Central memory CD4-positive, alpha-beta T cell (primary cell): ENCODE measurements around the gene FOXO3.

ENCODE experiments used
- DNase-seq: peaks from one replicate; pipeline ENCODE4 v3.0.0; 2022

Gene FOXO3

DNA sequence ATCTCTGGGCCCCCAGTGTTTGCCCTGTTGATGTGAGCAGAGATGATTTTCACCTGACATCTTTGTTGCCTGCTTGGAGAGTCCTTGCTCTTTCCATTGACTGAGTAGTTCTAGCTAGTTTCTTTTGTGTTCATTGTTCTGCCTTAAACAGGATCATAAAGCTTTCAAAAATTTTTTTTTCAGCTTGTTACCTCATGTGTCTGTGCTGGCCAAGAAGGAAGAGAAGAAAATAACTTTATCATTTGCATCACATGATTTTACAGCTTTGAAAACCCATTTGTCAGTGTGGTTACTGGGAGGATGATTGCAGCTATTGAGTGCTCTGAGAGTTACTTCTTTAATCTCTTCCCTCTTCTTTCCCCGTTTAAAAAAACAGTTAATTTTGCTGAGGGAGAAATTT, 16.0 kb downstream of the FOXO3 start:
- no peak for DNase-seq

DNA sequence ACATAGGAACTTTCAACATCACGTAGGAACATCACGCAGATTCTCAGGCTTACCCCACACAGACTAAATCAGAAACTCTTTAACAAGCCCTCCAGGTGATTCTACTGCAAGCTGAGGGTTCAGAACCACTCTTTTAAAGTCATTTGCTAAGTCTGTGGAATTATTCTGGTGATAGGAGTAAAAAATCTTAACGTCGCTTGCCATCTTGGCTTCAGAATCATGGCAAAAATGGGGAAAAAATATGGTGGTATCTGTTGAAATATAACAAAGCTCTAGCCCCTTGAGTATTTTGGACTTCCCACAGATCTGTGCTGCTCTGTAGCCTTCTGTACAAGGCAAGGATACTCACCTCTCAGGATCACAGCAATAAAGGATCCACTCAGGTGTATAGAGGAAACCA, 17.4 kb downstream of the FOXO3 start:
- DNase-seq = no peak

DNA sequence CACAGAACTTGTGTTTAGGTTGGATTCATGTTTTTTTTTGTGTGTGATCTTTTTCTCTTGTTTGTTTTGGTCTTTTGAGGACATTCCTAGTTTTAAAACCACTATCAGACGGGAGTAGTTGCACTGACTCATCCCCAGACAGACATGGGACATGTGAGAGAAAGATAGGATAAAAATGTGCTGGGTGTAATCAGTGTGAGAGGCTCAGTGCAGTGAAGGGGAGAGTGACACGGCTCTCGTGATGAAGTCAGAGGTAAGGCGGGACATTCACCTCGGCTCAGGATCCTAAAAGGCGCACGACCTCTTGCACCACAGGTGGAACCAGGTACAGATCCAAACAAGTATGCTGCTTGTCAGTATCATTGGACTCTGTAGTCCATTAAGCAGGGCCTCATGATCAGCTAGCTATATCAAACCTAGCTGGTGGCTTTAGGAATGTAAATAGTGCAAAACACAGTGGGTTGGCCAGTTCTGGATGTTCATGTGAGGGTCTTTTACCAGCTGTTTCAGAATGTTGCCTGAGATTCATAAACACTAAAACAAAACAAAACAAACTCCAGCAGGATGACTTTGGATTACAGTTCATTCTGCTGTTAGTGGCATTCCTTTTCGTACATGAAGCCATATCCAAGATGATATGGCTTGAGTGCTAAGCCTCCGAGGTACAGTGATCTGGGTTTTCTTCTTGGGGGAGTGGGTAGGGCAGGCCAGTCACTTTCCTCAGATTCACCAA, 18.0 kb downstream of the FOXO3 start:
- no peak for DNase-seq

DNA sequence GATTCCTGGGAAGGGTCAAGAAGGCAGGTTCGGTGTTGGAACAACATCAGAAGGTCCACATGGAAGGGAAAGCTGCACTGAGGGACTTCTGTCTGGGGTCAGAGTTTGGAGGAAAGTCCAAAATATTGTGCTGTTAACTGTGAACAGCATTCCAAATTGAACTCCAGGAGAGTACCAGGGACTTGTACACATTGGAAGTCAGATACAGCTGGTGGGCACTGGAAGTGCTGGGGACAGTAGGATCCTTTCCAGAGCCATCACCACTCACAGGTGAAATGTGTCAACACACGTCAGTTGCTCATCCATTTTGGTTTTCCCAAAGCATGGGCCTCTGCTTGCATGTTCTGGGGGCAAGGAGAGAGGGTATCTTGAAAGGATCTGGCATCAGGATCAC, 18.6 kb downstream of the FOXO3 start:
- no peak for DNase-seq

DNA sequence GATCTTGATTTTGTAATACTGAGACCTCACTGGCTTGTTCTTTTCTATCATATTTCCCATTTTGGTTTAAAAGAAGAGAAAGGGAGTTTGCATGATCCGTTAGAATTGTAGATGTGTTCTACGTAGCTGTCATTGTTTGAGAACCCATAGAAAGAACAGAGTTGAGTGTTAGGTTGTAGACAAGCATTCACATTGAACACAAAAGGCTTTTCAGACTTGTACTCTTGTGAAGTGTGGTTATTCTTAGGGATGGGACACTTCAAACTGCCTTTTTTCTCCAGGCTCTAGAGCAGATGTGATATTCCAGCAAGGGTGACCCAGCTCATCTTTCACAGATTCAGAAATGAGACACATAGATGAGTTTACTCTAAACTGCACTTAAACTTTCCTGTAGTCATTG, 19.9 kb downstream of the FOXO3 start:
- no peak for DNase-seq

DNA sequence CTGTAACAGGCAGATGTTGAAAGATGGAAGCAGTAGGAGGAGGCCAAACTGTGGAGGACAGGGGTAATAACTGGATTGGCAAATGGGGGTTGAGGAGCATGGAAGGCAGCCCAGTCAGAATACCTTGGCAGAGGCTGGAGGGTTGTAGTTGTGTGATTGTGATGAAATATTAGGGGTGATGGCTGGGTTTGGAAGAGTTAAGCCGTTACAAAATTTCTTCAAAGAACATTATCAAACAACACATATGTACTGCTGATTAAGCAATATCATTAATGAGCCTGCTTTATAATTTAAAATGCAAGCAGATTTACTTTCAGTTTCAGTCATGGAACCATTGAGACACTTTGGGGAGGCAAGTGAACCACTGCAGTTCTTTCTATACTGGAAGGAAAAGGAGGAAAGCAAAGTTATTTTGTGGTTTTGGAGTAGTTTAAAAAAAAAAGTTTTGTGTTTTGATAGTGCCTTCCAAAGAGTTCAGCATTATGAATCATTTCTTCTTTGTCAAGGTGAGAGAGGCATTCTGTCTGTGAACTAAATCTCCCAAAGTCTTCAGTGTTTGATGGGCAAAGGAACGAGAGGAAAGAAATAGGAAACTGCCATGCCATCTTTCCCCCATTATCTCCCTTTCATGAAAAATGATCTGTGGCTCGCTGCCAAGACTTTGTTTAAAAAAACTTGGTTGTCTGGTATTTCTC, 20.7 kb downstream of the FOXO3 start:
- peak; percentile 15 for DNase-seq

DNA sequence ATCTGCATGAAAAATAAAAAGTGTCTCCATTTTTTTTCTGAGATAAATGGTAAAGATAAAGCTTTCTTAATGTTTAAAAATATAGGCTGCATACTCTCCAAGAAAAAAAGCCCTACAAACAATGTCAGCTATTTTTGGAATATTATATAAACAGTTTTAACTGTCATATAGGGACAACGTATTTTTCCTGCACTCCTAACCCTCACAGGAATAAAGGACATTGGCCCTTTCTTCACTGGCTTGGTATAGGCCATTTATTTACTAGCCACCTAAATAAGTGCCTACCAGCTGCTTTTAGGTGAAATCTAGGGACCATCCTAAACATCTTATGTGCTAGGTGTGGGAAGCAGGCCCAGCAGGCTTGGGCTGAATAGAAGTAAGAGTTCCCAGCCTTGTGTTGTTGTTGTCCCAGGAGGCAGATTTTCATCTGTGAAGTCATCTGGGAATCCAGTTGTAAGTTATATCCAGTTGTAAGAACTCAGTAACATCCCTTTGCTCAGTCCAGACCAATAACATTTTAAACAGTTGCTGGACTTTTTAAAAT, 21.3 kb downstream of the FOXO3 start:
- DNase-seq = no peak

DNA sequence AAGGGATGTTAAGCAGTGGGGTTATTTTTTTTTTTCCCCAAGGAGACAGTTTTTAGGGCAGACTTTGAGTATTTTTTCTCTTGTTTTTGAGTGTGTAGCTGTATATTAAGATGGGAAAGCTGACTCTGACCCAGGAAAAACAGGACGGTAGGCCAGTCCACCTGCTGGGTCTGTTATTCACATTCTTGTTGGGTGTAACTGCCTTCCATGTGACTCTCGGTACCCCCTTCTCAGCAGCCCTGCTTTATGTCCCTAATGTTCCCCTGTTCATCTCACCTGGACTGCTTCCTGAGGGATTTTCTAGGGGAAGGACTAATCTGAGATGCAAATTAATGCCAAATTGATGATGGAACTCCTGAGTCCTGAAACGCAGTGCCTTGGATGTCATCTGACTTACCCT, 21.9 kb downstream of the FOXO3 start:
- DNase-seq = no peak

DNA sequence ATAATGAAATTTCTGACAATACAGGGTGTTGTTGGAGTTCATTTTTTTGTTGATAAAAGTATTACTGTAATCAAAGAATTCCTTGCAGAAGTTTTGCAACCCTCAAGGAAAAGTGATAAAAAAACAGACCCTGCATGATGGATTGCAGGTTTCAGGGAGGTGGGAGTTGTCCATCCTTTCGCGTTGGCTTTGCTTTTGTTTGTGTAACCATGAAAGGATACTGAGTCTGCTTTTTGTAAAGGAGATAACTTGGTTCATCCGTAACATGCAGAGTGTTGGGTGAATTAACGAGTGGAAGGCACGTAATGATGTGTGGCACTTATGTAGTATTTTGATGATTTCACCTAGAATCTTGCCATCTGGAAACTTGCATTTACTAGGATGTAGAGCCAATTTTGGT, 23.6 kb downstream of the FOXO3 start:
- DNase-seq = no peak

DNA sequence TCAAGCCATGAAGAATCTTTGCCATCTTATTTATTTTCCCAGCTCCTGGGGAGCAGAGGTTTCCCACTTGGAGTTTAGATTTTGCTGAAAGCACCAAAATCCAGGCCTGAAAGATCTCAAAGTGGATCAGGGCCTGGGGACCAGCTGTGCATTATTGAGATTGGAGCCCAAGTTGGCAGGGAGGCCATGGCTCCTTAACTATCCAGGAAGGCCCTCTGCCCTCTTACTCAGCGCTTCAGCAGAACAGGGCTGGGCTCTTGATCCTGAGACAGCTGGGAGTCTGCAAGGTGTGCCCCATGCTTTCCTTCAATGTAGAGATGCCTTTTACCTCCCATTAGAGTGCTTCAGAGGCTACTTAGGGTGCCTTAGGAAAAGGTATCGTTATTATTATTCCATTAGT, 24.6 kb downstream of the FOXO3 start:
- no peak for DNase-seq

DNA sequence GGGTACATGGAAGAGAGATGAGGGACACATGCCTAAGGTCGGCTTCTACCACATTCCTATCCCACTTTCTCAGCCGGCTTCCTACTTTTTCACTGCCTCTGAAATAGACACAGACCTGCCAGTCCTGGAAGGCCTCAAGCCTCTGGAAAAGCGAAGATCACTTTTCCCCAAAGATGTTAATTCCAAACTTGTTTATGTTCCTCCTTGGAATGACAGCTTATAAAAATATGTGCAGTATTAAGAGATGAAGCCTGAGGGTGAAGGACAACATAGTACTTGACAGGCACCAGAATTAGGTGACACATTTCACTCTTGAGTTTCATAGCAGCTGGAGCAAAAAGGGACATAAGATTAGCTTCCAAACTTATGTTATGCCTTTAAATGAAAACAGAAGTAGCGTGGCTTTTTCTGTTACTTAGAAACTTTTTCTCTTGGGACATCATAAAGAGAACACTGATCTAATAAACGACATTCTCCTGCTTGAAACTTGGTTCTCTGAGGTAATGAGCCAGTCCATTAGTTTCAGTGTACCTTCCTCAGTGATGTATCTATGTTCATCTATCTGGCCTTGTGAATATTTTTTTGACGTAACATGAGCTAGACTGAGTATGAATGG, 25.3 kb downstream of the FOXO3 start:
- no peak for DNase-seq

DNA sequence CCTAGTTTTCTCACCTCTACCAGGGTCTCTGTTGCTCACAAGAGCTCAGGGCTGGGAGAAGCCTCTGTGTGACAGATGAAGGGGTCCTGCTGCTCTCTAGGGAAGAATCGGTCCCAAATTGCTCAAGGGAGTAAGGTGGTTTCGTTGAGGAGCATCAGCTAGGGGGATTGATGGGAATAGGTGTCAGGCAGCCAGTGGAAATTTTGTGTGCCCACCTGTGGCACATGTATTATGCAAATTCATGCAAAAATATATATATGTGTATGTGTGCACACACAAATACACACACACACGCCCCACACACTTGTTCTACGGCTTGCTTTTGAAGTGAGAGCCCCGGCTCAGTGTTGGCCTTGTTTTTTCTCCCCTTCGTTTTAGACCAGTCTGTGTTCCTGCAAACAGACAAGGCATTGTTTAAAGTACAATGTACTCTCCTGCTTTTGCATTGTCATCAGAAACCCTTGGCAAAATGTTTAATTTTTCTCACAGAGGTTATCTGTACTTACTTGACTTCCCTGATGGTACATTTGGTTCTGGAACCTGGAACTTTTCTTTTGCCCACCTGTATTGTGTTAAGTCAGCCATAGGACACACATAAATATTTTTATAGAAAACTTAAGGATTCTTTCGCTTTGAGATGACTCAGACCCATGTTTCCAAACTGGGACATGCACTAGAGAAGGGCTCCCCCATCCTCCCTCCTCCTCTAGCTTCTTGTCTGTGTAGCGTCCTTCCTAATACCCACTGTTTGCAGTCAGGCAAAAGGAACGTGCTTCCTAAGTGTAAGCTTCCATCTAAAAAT, 26.7 kb downstream of the FOXO3 start:
- no peak for DNase-seq

DNA sequence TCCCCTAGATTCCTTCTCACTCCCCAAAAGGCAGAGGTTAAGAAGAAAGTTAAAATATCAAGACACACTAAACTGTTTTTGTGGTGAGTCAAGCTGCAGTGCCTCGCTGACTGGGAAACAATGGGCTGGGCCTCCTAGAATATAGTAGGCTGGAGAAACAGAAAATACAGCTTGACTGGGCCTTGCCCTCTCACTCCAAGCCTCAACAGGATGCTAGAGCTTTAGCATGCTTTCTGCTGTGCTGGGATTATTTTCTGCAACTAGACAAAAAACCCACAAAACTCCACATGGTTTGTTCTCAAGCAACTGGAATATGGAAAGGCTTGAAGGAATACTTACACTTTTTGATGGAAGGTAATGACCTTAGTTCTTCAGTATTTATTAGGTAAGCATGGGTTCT, 27.9 kb downstream of the FOXO3 start:
- DNase-seq = no peak

DNA sequence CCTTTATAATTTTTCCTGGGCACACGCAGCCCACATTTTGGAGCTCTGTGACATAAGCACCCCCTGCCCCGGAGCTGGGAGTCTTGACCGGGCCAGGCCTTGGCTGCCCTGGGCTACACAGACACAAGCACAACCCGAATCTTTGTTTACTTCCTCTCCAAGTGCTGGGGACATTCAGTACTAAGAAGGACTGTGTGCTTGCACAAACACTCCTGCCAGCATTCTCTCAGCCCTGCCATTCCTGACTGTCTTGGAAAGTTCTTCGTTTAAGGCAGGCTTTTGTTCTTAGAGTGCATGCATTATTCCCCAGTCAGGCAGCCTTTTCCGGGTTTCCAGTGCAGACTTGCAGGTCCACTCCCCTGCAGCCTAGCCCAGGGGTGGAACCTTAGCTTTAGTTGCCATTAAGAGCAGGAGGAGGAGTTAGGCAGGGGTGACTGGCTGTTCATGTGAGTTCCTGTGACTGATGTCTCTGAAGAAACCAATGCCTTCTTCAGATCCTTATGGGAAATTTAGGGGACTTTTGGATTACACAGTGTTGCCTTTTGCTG, 28.6 kb downstream of the FOXO3 start:
- no peak for DNase-seq

DNA sequence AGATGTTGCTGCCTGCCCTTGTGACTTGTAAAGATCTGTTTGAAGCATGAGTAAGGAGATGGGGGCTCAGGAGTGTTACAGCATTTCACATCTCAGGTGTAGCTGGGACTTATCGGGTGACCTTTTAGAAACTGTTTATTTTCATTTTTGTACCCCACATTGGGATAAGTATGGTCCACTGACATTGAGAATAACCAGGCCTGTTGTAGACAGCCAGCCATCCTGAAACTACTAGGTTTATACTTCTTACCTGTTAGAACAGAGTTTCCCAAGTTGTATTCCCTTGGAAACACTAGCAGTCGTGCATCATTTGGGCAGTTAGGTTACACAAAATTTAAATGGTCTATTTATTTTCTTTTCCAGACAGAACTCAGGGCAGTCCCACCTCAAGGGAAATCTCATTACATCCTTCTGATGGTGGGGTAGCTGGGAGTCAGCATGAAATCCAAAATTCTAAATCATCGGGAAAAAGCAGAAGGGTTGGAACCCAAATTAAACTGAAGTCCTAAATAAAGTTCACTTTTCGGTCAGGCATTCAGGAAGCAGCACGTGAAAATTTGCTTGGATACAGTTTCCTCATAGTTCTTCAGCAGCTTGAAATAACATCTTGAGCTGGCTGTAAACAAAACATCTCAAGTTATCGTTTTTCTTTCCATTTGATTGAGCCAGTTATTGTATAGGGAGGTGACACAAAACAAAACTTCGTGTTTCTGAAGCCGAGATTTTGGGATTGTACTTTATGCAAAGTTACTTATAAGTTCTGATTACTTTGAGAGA, 30.5 kb downstream of the FOXO3 start:
- DNase-seq = no peak

DNA sequence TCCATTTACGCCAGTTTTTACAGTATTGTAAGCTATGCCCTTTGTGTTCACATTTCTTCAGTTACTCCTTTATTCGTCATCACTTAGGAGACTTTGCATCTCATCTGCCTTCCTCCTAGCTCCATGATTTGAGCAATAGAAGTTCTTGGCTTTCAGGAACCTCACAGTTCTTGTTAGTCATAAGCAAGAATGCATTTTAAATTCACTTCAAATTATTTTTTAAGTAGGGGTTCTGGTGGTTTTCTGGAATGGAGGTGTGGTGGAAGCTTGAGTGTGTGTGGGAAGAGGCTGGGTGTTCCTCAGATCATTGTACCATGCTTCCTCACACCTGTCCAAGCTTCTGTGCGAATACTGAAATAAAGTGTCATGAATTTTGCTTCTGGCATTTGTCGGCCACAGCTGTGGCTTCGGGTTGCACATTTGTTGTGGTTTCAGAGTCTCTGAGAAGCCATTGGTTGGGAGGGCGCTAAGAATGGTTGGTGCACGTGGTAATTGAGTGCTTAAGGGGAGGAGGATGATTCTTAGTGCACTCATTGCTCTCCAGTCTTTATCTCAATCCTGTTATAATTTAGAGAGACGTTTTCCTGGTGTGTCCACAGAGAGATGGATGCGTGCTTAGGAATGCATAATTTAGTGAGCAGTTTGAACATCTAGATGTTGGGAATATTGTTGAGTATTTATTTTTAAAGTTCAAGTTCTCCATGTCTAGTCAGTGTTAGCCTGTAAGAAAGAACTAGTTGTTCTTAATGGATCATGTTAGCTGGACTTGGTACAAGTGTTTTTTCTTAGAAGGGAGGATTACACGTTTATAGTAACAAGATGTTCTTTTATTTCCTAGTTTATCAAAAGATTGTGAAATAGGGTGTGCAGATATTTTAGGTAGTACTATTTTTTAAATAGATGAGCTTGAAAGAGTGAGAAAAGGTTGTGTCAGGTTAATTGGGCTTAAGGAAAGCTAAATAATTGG, 31.9 kb downstream of the FOXO3 start:
- peak; percentile 61 for DNase-seq

DNA sequence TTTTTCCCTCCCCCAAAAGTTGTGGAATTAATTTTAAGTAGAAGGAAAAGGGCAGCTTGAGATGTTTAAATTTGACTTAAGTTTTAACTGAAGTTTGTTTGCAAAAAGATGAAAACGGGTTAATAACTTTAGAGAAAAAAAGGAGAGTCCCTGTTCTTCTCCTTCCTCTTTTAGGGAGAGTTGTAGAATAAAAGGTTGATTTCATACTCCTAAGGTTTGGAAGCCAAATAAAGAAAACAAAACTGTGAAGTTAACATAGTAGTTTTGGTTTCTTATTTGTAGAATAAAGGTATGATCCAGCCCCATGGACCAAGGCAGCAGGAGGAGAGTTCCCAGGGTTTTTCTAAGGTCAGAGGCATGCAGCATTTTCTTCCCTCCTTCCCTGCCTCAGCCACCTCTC, 33.4 kb downstream of the FOXO3 start:
- DNase-seq = no peak

DNA sequence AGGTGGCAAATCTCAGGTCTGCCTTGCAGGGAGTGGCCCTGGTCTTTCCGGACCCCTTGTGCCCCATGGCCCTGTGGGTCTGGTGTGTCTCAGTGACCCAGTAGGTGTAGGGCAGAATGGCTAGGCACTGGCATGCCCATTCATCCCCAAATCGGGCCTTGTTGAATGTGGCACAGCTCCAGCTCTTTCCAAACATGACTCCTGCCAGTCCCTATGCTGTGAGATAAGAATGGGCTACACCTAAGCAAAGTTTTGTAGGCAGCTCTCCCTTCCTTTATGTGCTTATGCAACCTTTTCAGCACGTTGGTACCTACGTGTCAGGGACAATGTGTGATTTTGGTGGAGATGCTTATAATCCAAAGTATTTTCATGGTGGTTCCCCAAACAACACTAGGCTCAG, 33.9 kb downstream of the FOXO3 start:
- DNase-seq = no peak

DNA sequence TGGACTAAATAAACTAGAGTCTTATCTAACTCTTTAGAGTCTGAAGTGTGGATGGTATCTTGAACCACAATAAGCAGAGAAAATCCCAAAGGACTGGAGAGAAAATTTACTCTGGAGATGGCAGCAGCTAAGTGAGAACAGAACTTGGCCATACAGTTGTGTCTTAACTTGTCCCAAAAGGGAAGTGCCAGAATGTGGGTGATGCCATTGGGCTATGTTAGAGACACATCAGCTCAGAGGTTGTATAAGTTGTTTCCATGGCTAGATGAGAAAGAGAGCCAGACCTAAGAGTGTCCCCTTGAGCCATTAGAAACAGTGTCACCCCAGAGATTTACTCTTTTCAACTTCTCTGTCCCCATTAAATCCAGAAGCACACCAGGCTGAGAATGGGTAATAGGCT, 36.2 kb downstream of the FOXO3 start:
- DNase-seq = no peak

DNA sequence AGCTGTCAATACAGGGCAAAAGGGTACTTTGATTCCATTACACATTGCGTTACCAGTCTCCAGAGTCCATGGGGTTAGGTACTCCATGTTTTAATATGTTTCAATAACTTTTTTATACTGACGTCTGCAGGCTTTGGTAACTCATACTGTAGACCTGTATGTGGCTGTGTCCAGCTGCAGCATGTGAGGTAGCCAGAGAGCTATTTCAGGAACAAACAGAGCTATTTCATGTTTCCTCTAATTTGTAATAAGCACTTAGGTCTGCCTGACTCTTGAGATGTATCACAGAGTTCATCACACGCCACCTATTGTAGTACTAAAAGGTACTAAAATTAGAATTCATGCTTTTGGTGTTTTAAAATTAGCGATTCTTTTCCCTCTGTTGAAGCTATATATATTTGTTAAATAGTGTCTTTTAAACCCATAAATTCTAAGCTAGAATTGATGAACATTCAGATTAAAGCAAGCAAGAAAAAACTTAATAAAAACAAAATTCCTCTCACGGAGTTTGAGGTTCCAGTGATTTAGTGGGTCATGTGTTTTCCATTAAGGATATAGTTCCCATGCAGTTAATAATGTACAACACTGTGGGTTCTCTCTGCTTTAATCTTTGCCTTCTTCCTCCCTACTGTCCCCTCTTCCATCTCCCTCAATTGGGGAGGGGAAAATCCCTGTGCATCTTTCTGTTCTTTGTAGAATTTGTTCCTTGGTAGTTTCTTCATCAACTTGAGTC, 37.0 kb downstream of the FOXO3 start:
- no peak for DNase-seq
